Measurements from ENCODE around the gene FAM8A1.
"Not testable (repeated sequence)": the region's sequence is repeated elsewhere in the genome, so short reads cannot be mapped to it uniquely, and the experiment has no call there.

The FAM8A1 gene

GRCh38 chr6:17599877-17600526 is at the start of gene FAM8A1:
Gene FAM8A1 (plus strand): TSS chr6:17600302. CDS start chr6:17600410, 108 bp downstream.
- DNase-seq (ENCODE audit: low read depth in 2 of 2, low spot score in 1 of 2): peak; percentile 95 to 96

- no peak for DNase-seq (ENCODE audit: low read depth in 2 of 2, low spot score in 1 of 2)
These were observed 48.6 kb upstream of the FAM8A1 start for GRCh38 chr6:17551383-17551958.

GRCh38 chr6:17552861-17553260 is 47.2 kb upstream of the FAM8A1 start:
- DNase-seq (ENCODE audit: low read depth in 2 of 2, low spot score in 1 of 2): no peak

GRCh38 chr6:17556014-17556413 is 44.1 kb upstream of the FAM8A1 start:
- DNase-seq (ENCODE audit: low read depth in 2 of 2, low spot score in 1 of 2): no peak

GRCh38 chr6:17562636-17563035 is 37.5 kb upstream of the FAM8A1 start:
- no peak for DNase-seq (ENCODE audit: low read depth in 2 of 2, low spot score in 1 of 2)

- DNase-seq (ENCODE audit: low read depth in 2 of 2, low spot score in 1 of 2): no peak
These were observed 34.7 kb upstream of the FAM8A1 start for GRCh38 chr6:17565399-17565798.

- DNase-seq (ENCODE audit: low read depth in 2 of 2, low spot score in 1 of 2): no peak
These were observed 25.1 kb upstream of the FAM8A1 start for GRCh38 chr6:17574866-17575560.

- DNase-seq (ENCODE audit: low read depth in 2 of 2, low spot score in 1 of 2): no peak
These were observed 23.0 kb upstream of the FAM8A1 start for GRCh38 chr6:17577059-17577458.

GRCh38 chr6:17580518-17581048 is 19.5 kb upstream of the FAM8A1 start:
- no peak for DNase-seq (ENCODE audit: low read depth in 2 of 2, low spot score in 1 of 2)

GRCh38 chr6:17581282-17581681 is 18.8 kb upstream of the FAM8A1 start:
- DNase-seq (ENCODE audit: low read depth in 2 of 2, low spot score in 1 of 2): not testable (repeated sequence)

GRCh38 chr6:17583811-17584210 is 16.3 kb upstream of the FAM8A1 start:
- no peak for DNase-seq (ENCODE audit: low read depth in 2 of 2, low spot score in 1 of 2)

GRCh38 chr6:17584241-17584803 is 15.8 kb upstream of the FAM8A1 start:
- no peak for DNase-seq (ENCODE audit: low read depth in 2 of 2, low spot score in 1 of 2)

GRCh38 chr6:17585766-17586490 is 14.2 kb upstream of the FAM8A1 start:
- no peak for DNase-seq (ENCODE audit: low read depth in 2 of 2, low spot score in 1 of 2)

- DNase-seq (ENCODE audit: low read depth in 2 of 2, low spot score in 1 of 2): not testable (repeated sequence)
These were observed 13.5 kb upstream of the FAM8A1 start for GRCh38 chr6:17586623-17587022.

GRCh38 chr6:17588011-17588410 is 12.1 kb upstream of the FAM8A1 start:
- DNase-seq (ENCODE audit: low read depth in 2 of 2, low spot score in 1 of 2): no peak

- DNase-seq (ENCODE audit: low read depth in 2 of 2, low spot score in 1 of 2): no peak
These were observed 10.6 kb upstream of the FAM8A1 start for GRCh38 chr6:17589406-17590096.

- no peak for DNase-seq (ENCODE audit: low read depth in 2 of 2, low spot score in 1 of 2)
These were observed 8.8 kb upstream of the FAM8A1 start for GRCh38 chr6:17591287-17591686.

GRCh38 chr6:17593246-17593645 is 6.9 kb upstream of the FAM8A1 start:
- no peak for DNase-seq (ENCODE audit: low read depth in 2 of 2, low spot score in 1 of 2)

- DNase-seq (ENCODE audit: low read depth in 2 of 2, low spot score in 1 of 2): no peak
These were observed 4.0 kb upstream of the FAM8A1 start for GRCh38 chr6:17596085-17596484.

- peak in 1 of 2 donors; percentile 18 for DNase-seq (ENCODE audit: low read depth in 2 of 2, low spot score in 1 of 2)
These were observed 654 bp downstream of the FAM8A1 start for GRCh38 chr6:17600527-17601385.

Data from stimulated activated CD8-positive, alpha-beta memory T cell treated with anti-CD3 and anti-CD28 coated beads, Interleukin-4, amount 100 ng/mL, for 1 hour (primary cell).